ENCODE results near the gene GIMAP8.
"Not testable (repeated sequence)": the region's sequence is repeated elsewhere in the genome, so short reads cannot be mapped to it uniquely, and the experiment has no call there.

GIMAP8 gene

GRCh38 chr7:150516956-150517745 lies 66.7 kb downstream of the GIMAP8 start:
- DNase-seq = no peak

- DNase-seq = no peak
These were observed 68.9 kb downstream of the GIMAP8 start for GRCh38 chr7:150519310-150519709.

GRCh38 chr7:150520145-150520544 lies 69.7 kb downstream of the GIMAP8 start:
- DNase-seq = no peak

GRCh38 chr7:150522931-150523330 lies 72.5 kb downstream of the GIMAP8 start:
- DNase-seq = not testable (repeated sequence)

GRCh38 chr7:150524018-150524417 lies 73.6 kb downstream of the GIMAP8 start:
- no peak for DNase-seq

Measured in C1 segment of cervical spinal cord (tissue), 14 donors.